Caco-2 (cell line): ENCODE measurements around the gene MFNG. TPM values are rescaled to one million over a fixed set of nuclear protein-coding genes. Genes with fewer than 3 reads are reported as not detected.

ENCODE experiments used
- BruUV-seq: library from RNA; stranded (reverse); fragments of 400-500 nt; replicated peaks from 2 replicates; lab custom pipeline; 2021; lab: Mats Ljungman, UMichigan
- CTCF ChIA-PET: fragments of 300-600 bp; sonication (Branson Sonifier 250); formaldehyde crosslinking; loops from one replicate; lab custom pipeline; 2022; ENCODE audit warnings: antibody characterized with exemption; lab: Charles Lee
- POLR2A ChIA-PET: fragments of 300-600 bp; sonication (Branson Sonifier 250); formaldehyde crosslinking; loops from one replicate; lab custom pipeline; 2022; ENCODE audit warnings: antibody characterized with exemption; lab: Charles Lee
- DNase-seq, 2 experiments: peaks; one replicate each; pipeline versions ENCODE4 v3.0.0 to v3.0.0-alpha.2; 2020 to 2022
- H3K27me3 ChIP-seq: replicated peaks from 2 replicates; pipeline ENCODE4 v1.6.0; 2011; ENCODE audit warnings: low read length; ENCODE audit not compliant: control insufficient read depth, insufficient read depth
- H3K36me3 ChIP-seq: 2 replicates; pipeline ENCODE4 v1.5.1; 2011; ENCODE audit warnings: low read length; ENCODE audit not compliant: control insufficient read depth, insufficient read depth
- H3K4me1 ChIP-seq: fragments of 250-450 bp; sonication (Bioruptor Pico); 2 replicates; pipeline ENCODE4 v1.5.1; 2020; ENCODE audit warnings: mild to moderate bottlenecking
- H3K4me3 ChIP-seq: 2 replicates; pipeline ENCODE4 v1.5.1; 2011; ENCODE audit warnings: low read depth, mild to moderate bottlenecking, control low read depth, low read length
- H3K9me3 ChIP-seq: fragments of 250-450 bp; sonication (Bioruptor Pico); 2 replicates; pipeline ENCODE4 v1.5.1; 2020; ENCODE audit warnings: mild to moderate bottlenecking, moderate library complexity
- H3K27ac Mint-ChIP-seq: one replicate; pipeline ENCODE4 v1.8.0; 2022; ENCODE audit warnings: mixed read lengths; ENCODE audit not compliant: unreplicated experiment
- H3K27me3 Mint-ChIP-seq: one replicate; pipeline ENCODE4 v1.8.0; 2022; ENCODE audit warnings: mixed read lengths; ENCODE audit not compliant: insufficient read depth, unreplicated experiment
- H3K36me3 Mint-ChIP-seq: one replicate; pipeline ENCODE4 v1.8.0; 2022; ENCODE audit warnings: mild to moderate bottlenecking, mixed read lengths; ENCODE audit not compliant: insufficient read depth, unreplicated experiment
- H3K4me1 Mint-ChIP-seq: one replicate; pipeline ENCODE4 v1.8.0; 2022; ENCODE audit warnings: low read depth, mixed read lengths; ENCODE audit not compliant: unreplicated experiment
- H3K4me3 Mint-ChIP-seq: one replicate; pipeline ENCODE4 v1.8.0; 2022; ENCODE audit warnings: mild to moderate bottlenecking, moderate library complexity, mixed read lengths; ENCODE audit not compliant: unreplicated experiment
- H3K9me3 Mint-ChIP-seq: one replicate; pipeline ENCODE4 v1.8.0; 2022; ENCODE audit warnings: mixed read lengths; ENCODE audit not compliant: unreplicated experiment
- CTCF ChIP-seq, 2 experiments: fragments of 200-600 bp in 1 of 2; IDR thresholded peaks; 1 replicate in 1 of 2; 2 replicates in 1 of 2; pipeline versions ENCODE4 v1.5.1 to v1.8.0; 2011 to 2022; ENCODE audit warnings: antibody characterized with exemption in 1 of 2, control low read depth in 1 of 2, inconsistent platforms in 1 of 2, low read depth in 1 of 2, low read length in 1 of 2, mild to moderate bottlenecking in 1 of 2, moderate library complexity in 1 of 2; ENCODE audit not compliant: insufficient read depth in 1 of 2, severe bottlenecking in 1 of 2, unreplicated experiment in 1 of 2
- intact Hi-C: fragments of 100-400 bp; cut with micrococcal nuclease; formaldehyde crosslinking; loops from one replicate; pipeline ENCODE4 v1.10.0; 2022; ENCODE audit not compliant: unreplicated experiment
- total RNA-seq: library from RNA; stranded (reverse); gene quantifications from 2 replicates; pipeline ENCODE4 v1.2.3, GENCODE V29; 2022

MFNG gene
- total RNA-seq, 1 experiment from 2014 or later, result 3.6 TPM

GRCh38 chr22:37505989-37506388, 19.8 kb upstream of the MFNG start:
- intact Hi-C loops, result no loop called here
- Histone ChIP-seq H3K4me1 (peaks cover 48% of the 10 kb centered on the region), H3K27me3 (no peaks in the 10 kb centered on the region), H3K36me3 (no peaks in the 10 kb centered on the region; the same call in 1 of the 2 replicates), H3K9me3 (no peaks in the 10 kb centered on the region), H3K4me3 (no peak overlapping the region)
- Mint-ChIP-seq H3K27me3 (no peaks in the 10 kb centered on the region), H3K9me3 (no peaks in the 10 kb centered on the region), H3K4me3 (no peak overlapping the region), H3K4me1 (peaks cover 52% of the 10 kb centered on the region), H3K27ac (no peak overlapping the region), H3K36me3 (peaks cover 39% of the 10 kb centered on the region)
- ChIA-PET CTCF (no interaction called here), POLR2A (no interaction called here)
- no peak for DNase-seq
- BruUV-seq, result no TSS peak
- no peak for TF ChIP-seq CTCF (IDR thresholded peaks at IDR 0.05; ENCODE audit: insufficient read depth in 1 of 2, low read depth in 1 of 2, low read length in 1 of 2, severe bottlenecking in 1 of 2, unreplicated experiment in 1 of 2)

DNA sequence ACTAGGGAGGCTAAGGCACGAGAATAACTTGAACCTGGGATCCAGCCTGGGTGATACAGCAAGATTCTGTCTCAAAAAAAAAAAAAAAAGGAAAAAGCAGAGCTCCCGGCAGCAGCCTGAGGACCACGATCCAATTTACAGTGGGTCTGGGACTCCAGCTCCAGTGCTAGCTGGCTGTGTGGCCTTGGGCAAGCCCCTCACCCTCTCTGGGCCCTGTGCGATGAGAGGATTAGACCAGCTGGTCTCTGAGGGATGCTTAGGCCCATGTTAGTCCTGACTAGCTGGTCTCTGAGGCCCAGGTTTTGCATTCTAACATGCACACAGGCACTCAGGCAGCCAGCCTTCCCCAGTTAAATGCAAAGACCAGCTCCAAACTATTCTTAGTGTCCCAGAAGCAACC, 19.4 kb upstream of the MFNG start:
- no peaks in the 10 kb centered on the region; the same call in 1 of the 2 replicates for H3K36me3 ChIP-seq
- H3K9me3 Mint-ChIP-seq, result no peaks in the 10 kb centered on the region
- no peak overlapping the region for H3K4me3 ChIP-seq
- no peak for TF ChIP-seq CTCF (IDR thresholded peaks at IDR 0.05; ENCODE audit: insufficient read depth in 1 of 2, low read depth in 1 of 2, low read length in 1 of 2, severe bottlenecking in 1 of 2, unreplicated experiment in 1 of 2)
- intact Hi-C loops, result no loop called here
- no peak overlapping the region for H3K4me3 Mint-ChIP-seq
- H3K27ac Mint-ChIP-seq, result no peak overlapping the region
- H3K27me3 Mint-ChIP-seq, result no peaks in the 10 kb centered on the region
- H3K36me3 Mint-ChIP-seq, result peaks cover 43% of the 10 kb centered on the region
- CTCF ChIA-PET, result no interaction called here
- POLR2A ChIA-PET, result no interaction called here
- H3K9me3 ChIP-seq, result no peaks in the 10 kb centered on the region
- BruUV-seq, result no TSS peak
- peaks cover 53% of the 10 kb centered on the region for H3K4me1 Mint-ChIP-seq
- no peaks in the 10 kb centered on the region for H3K27me3 ChIP-seq
- peaks cover 51% of the 10 kb centered on the region for H3K4me1 ChIP-seq
- no peak for DNase-seq

GRCh38 chr22:37504964-37505363, 18.8 kb upstream of the MFNG start:
- H3K36me3 ChIP-seq, result no peaks in the 10 kb centered on the region; the same call in 1 of the 2 replicates
- peak overlapping the region; percentile 99 for H3K27ac Mint-ChIP-seq
- DNase-seq, result no peak
- BruUV-seq, result no TSS peak
- no peak overlapping the region for H3K4me3 Mint-ChIP-seq
- no peaks in the 10 kb centered on the region for H3K27me3 ChIP-seq
- peaks cover 47% of the 10 kb centered on the region for H3K4me1 Mint-ChIP-seq
- intact Hi-C loops, result loop anchor here (5.0 kb wide), 1 partner anchor 183 kb away; no protein-coding TSS in a partner anchor
- no peaks in the 10 kb centered on the region for H3K9me3 Mint-ChIP-seq
- ChIA-PET POLR2A (no interaction called here), CTCF (no interaction called here)
- no peaks in the 10 kb centered on the region for H3K27me3 Mint-ChIP-seq
- TF ChIP-seq CTCF (IDR thresholded peaks at IDR 0.05; ENCODE audit: insufficient read depth in 1 of 2, low read depth in 1 of 2, low read length in 1 of 2, severe bottlenecking in 1 of 2, unreplicated experiment in 1 of 2), result no peak
- peaks cover 51% of the 10 kb centered on the region for H3K4me1 ChIP-seq
- H3K36me3 Mint-ChIP-seq, result peaks cover 47% of the 10 kb centered on the region
- no peaks in the 10 kb centered on the region for H3K9me3 ChIP-seq
- H3K4me3 ChIP-seq, result no peak overlapping the region
